BLaER1 (cell line): ENCODE data around the gene CDRT15L2.
"Not testable (repeated sequence)": the region's sequence is repeated elsewhere in the genome, so short reads cannot be mapped to it uniquely, and the experiment has no call there.

ENCODE experiments used
- H3K27ac ChIP-seq: shearing (Covaris generic); formaldehyde crosslinking; 2 replicates; pipeline ENCODE4 v1.8.1; 2022
- H3K27me3 ChIP-seq: shearing (Covaris generic); formaldehyde crosslinking; 2 replicates; pipeline ENCODE4 v1.8.1; 2022
- H3K36me3 ChIP-seq: shearing (Covaris generic); formaldehyde crosslinking; 2 replicates; pipeline ENCODE4 v1.8.1; 2022
- H3K4me1 ChIP-seq: shearing (Covaris generic); formaldehyde crosslinking; 2 replicates; pipeline ENCODE4 v1.8.1; 2022
- H3K4me2 ChIP-seq: shearing (Covaris generic); formaldehyde crosslinking; 2 replicates; pipeline ENCODE4 v1.8.1; 2022
- H3K4me3 ChIP-seq: shearing (Covaris generic); formaldehyde crosslinking; 2 replicates; pipeline ENCODE4 v1.8.1; 2022
- H3K9ac ChIP-seq: shearing (Covaris generic); formaldehyde crosslinking; 2 replicates; pipeline ENCODE4 v1.8.1; 2022
- H3K9me3 ChIP-seq: shearing (Covaris generic); formaldehyde crosslinking; 2 replicates; pipeline ENCODE4 v1.8.1; 2022
- H4K20me1 ChIP-seq: shearing (Covaris generic); formaldehyde crosslinking; 2 replicates; pipeline ENCODE4 v1.8.1; 2022
- Cebpa-rat ChIP-seq: shearing (Covaris generic); IDR thresholded peaks from 2 replicates; pipeline ENCODE4 v1.8.1; 2022

The CDRT15L2 gene

DNA sequence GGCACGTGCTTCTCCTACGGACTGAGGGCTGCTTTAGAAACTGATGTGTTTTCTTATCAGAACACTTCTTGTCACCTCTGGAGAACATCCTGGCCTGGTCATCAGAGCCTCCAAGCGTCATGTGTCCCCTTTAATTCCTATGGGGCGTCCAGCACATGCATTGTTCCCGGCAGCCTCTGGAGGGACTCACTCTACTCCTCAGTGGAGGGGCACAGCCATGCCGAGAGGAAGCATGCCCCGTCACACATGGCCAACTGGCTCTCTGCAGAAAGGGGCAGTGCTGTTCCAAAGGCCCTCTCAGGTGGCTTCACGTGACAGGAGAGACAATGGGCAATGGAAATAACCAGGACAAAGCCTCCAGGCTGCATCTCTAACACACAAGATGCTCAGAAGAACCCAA is 31.8 kb downstream of the CDRT15L2 start:
- H3K36me3 ChIP-seq: no peaks in the 10 kb centered on the region
- TF ChIP-seq Cebpa-rat: no peak
- H3K27me3 ChIP-seq: no peaks in the 10 kb centered on the region
- no peak overlapping the region for H3K27ac ChIP-seq
- no peaks in the 10 kb centered on the region for H3K9me3 ChIP-seq
- no peak overlapping the region for H3K9ac ChIP-seq
- H3K4me3 ChIP-seq: no peak overlapping the region
- H3K4me1 ChIP-seq: no peaks in the 10 kb centered on the region
- H4K20me1 ChIP-seq: no peaks in the 10 kb centered on the region
- H3K4me2 ChIP-seq: no peak overlapping the region

DNA sequence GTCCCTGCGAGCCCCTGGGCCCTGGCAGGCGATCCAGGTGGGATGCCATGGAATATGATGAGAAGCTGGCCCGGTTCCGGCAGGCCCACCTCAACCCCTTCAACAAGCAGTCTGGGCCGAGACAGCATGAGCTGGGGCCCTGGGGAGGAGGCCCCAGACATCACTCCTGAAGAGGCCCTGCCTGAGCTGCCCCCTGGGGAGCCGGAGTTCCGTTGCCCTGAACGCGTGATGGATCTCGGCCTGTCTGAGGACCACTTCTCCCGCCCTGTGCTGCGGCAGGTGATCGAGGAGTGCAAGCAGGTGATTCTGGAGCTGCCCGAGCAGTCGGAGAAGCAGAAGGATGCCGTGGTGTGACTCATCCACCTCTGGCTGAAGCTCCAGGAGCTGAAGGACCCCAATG is 33.1 kb downstream of the CDRT15L2 start:
- Histone ChIP-seq H3K4me3 (no peak overlapping the region), H3K36me3 (no peaks in the 10 kb centered on the region), H3K9ac (no peak overlapping the region), H3K4me1 (no peaks in the 10 kb centered on the region), H3K9me3 (no peaks in the 10 kb centered on the region), H3K4me2 (no peak overlapping the region), H3K27me3 (no peaks in the 10 kb centered on the region), H4K20me1 (no peaks in the 10 kb centered on the region), H3K27ac (no peak overlapping the region)
- TF ChIP-seq Cebpa-rat: no peak

DNA sequence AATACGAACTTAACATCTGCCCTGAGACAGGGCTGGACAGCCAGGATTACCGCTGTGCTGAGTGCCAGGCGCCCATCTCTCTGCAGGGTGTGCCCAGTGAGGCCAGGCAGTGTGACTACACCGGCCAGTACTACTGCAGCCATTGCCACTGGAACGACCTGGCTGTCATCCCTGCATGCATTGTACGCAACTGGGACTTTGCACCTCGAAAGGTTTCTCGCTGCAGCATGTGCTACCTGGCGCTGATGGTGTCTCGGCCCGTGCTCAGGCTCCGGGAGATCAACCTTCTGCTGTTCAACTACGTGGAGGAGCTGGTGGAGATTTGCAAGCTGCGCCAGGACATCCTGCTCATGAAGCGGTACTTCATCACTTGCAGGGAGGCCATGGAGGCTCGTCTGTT is 33.7 kb downstream of the CDRT15L2 start:
- Histone ChIP-seq H3K4me3 (no peak overlapping the region), H3K9me3 (no peaks in the 10 kb centered on the region), H3K36me3 (no peaks in the 10 kb centered on the region), H4K20me1 (no peaks in the 10 kb centered on the region), H3K9ac (no peak overlapping the region), H3K4me1 (no peaks in the 10 kb centered on the region), H3K27me3 (no peaks in the 10 kb centered on the region), H3K27ac (no peak overlapping the region), H3K4me2 (no peak overlapping the region)
- no peak for TF ChIP-seq Cebpa-rat

DNA sequence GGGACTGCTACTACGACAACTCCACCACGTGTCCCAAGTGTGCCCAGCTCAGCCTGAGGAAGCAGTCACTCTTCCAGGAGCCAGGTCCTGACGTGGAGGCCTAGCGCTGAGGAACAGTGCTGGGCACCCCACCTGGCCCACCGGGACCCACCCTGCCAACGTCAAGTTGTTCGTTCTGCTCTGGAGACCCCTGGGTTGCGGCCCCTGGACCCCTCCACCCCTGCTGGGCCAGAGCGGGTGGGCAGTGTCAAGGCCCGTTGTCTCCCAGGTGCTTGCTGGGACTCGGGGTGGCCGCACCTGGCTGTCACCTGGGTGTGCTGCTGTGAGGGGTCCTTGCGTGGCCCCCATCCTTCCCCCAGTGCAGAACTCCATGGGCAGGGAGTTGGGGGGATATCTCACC is 34.4 kb downstream of the CDRT15L2 start:
- no peak overlapping the region for H3K4me2 ChIP-seq
- H3K27me3 ChIP-seq: no peaks in the 10 kb centered on the region
- H3K4me3 ChIP-seq: no peak overlapping the region
- no peaks in the 10 kb centered on the region for H4K20me1 ChIP-seq
- H3K9ac ChIP-seq: no peak overlapping the region
- TF ChIP-seq Cebpa-rat: no peak
- no peaks in the 10 kb centered on the region for H3K4me1 ChIP-seq
- H3K36me3 ChIP-seq: no peaks in the 10 kb centered on the region
- H3K27ac ChIP-seq: no peak overlapping the region
- H3K9me3 ChIP-seq: no peaks in the 10 kb centered on the region

- not testable (repeated sequence) for H3K4me3 ChIP-seq, H3K4me2 ChIP-seq, H3K27me3 ChIP-seq, H3K27ac ChIP-seq, H3K4me1 ChIP-seq, H3K9ac ChIP-seq, H3K36me3 ChIP-seq, H4K20me1 ChIP-seq, H3K9me3 ChIP-seq
These were observed 35.9 kb downstream of the CDRT15L2 start for GRCh38 chr17:20615461-20615860.
